ENCODE data around the gene ACBD4.

Gene ACBD4

DNA sequence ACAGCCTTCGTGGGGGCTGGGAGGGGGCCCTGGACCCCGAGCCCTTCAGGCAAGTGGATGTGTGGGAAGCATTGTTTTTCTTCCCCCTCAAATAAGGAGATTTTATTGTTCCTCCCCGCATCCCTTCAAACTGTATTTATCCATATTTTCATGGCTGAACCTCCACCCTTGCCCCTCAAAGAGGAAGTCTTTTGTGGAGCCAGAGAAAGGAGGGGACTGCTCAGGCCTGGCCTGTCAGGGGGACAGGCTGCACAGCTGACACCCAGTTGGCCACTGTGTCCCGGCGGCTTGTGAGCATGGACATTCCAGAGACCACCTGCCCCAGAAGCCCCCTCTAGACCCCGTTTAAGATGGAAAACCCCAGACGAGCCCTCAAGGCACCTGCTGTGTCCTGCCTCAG is 42.1 kb downstream of the ACBD4 start:
- no peak for DNase-seq

DNA sequence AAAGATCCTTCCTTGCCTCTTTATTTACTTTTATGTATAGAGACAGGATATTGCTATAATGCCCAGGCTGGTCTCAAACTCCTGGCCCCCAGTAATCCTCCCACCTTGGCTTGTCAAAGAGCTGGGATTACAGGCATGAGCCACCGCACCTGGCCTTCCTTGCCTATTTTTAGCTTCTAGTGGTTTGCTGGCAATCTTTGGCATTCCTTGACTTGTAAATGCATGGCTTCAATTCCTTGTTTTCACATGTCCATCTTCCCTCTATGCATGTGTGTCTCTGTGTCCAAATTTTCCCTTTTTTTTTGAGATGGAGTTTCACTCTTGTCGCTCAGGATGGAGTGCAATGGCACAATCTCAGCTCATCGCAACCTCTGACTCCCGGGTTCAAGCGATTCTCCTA is 48.7 kb downstream of the ACBD4 start:
- no peak for DNase-seq

DNA sequence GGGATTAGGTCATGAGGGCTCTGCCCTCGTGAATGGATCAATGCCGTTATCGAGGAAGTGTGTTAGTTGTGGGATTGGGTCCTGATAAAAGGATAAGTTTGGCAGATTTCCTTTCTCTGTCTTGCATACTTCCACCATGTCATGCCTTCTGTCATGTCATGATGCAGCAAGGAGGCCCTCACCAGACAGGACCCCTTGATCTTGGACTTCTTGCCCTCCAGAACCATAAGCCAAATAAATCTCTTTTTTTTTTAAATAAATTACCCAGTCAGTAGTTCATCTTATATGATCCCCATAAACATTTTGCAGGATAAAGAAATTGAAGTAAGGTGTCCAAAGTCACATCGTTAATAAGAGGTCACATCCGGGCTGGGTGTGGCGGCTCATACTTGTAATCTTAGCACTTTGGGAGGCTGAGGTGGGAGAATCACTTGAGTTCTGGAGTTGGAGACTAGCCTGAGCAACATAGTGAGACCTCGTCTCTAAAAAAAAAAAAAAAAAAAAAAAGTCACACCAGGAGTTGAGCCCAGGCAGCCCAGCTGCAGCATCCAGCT is 51.4 kb downstream of the ACBD4 start:
- DNase-seq: no peak

DNA sequence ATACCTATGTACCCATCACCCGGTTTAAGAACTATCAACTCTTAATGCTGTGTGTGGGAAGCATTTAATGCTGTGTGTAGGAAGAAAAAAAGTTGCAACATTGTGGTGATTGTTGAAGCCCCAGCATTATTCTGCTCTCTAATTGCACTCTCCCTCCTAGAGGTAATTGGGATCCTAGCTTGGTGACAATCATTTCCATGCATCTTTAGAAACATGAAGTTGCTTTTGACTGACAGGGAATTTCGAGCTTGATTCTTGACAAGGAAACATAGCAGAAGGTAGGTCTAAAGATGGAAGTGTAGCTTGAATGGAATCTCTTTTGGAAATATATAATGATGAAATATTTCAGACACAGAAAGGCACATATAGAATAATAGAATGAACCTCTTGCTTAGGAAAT is 53.5 kb downstream of the ACBD4 start:
- DNase-seq: no peak

DNA sequence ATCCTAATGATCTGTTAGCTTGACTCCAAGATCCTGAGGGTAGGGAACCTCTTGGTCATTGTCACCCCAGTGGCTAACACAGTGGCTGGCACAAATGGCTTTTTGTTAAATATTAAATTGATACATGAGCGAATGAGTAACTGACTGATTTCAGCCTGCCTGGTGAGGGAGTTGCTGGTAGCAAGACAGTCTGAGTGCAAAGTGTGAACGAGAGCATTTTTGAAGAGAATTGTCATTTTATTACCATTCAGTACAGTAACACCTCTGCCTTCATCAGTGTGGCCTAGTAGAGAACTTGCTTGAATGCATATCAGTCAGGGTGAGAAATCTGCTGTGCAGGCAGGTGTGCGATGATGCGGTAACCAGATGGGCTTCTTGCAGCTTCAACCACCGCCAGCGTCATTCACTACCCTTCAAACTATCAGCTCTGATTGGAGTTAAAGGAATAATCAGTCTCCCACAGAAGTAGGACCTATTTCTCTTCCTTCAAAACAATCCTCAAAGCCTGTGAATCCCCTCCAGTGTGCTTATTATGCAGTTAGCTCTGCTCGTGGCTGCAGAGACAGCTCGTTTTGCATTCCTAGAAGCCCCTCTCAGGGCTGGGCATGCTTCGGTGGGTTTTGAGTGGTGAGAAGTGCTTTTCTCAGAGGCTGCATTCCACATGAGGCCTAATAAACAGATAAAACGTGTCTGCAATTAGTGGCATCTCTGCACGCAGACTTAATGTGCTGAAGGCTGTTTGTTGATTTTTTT is 55.2 kb downstream of the ACBD4 start:
- DNase-seq: peak in 2 of 56 donors; percentile 1 to 36

All from nucleus accumbens (tissue), 56 donors.